A549 (cell line): ENCODE data around the gene IRS2.

Experiments used
- CBX2 ChIP-seq: fragments of 200-600 bp; sonication (generic); IDR thresholded peaks from 2 replicates; pipeline ENCODE4 v1.6.1; 2016; ENCODE audit warnings: low read depth, mild to moderate bottlenecking, borderline replicate concordance
- CEBPB ChIP-seq, 2 experiments: fragments of >200 bp in 1 of 2; sonication (Bioruptor Twin) in 1 of 2; formaldehyde crosslinking in 1 of 2; IDR thresholded peaks; 2 replicates each; pipeline ENCODE4 v1.6.1; 2012 to 2016
- CTCF ChIP-seq: fragments of >200 bp; sonication (Bioruptor Twin); formaldehyde crosslinking; IDR thresholded peaks from 3 replicates; pipeline ENCODE4 v1.5.1; 2016
- HDAC2 ChIP-seq: fragments of 200-600 bp; sonication (generic); IDR thresholded peaks from 2 replicates; pipeline ENCODE4 v1.6.1; 2016
- KDM5A ChIP-seq: fragments of 200-600 bp; sonication (generic); IDR thresholded peaks from 2 replicates; pipeline ENCODE4 v1.6.1; 2016; ENCODE audit warnings: antibody characterized with exemption, mild to moderate bottlenecking
- MAFK ChIP-seq: fragments of 450-650 bp; IDR thresholded peaks from 2 replicates; pipeline ENCODE4 v1.6.1; 2014; ENCODE audit not compliant: partially characterized antibody
- NFE2L2 ChIP-seq: fragments of 150-350 bp; conservative IDR thresholded peaks from 2 replicates; pipeline ENCODE4 v1.6.1; 2014; ENCODE audit warnings: low read length
- PBX3 ChIP-seq: IDR thresholded peaks from 2 replicates; pipeline ENCODE4 v1.6.1; 2012
- PHF8 ChIP-seq: fragments of 200-600 bp; sonication (generic); IDR thresholded peaks from 2 replicates; pipeline ENCODE4 v1.6.1; 2016; ENCODE audit warnings: low read depth, mild to moderate bottlenecking, antibody characterized with exemption, moderate library complexity, borderline replicate concordance
- POLR2A ChIP-seq: IDR thresholded peaks from 2 replicates; pipeline ENCODE4 v1.6.1; 2012; ENCODE audit warnings: mild to moderate bottlenecking, low read length
- POLR2AphosphoS2 ChIP-seq: conservative IDR thresholded peaks from 2 replicates; pipeline ENCODE4 v1.6.1; 2012; ENCODE audit warnings: low read length, improper control_type of control experiment, inconsistent platforms
- REST ChIP-seq: fragments of 200-600 bp; sonication (generic); IDR thresholded peaks from 2 replicates; pipeline ENCODE4 v1.6.1; 2016; ENCODE audit warnings: antibody characterized with exemption, mild to moderate bottlenecking, moderate library complexity
- USF2 ChIP-seq: fragments of 450-650 bp; IDR thresholded peaks from 2 replicates; pipeline ENCODE4 v1.6.1; 2014; ENCODE audit warnings: antibody characterized with exemption

GRCh38 chr13:109780845-109781383 is 5.5 kb downstream of the IRS2 start:
- TF ChIP-seq MAFK = no peak
- TF ChIP-seq POLR2A = no peak
- no peak for TF ChIP-seq CTCF
- TF ChIP-seq HDAC2 = no peak
- TF ChIP-seq USF2 = no peak
- TF ChIP-seq PBX3 = no peak
- TF ChIP-seq NFE2L2 = no peak
- no peak for TF ChIP-seq CBX2
- no peak for TF ChIP-seq POLR2AphosphoS2
- TF ChIP-seq PHF8 = no peak
- TF ChIP-seq CEBPB (IDR thresholded peaks at IDR 0.05) = no peak
- TF ChIP-seq KDM5A = no peak
- no peak for TF ChIP-seq REST
